A549 (cell line): ENCODE data around the gene SPATA17. TPM values are rescaled to one million over a fixed set of nuclear protein-coding genes. Genes with fewer than 3 reads are reported as not detected.

Experiments
- ATAC-seq, 2 experiments: fragments of 200-7000 bp in 1 of 2; fragments of >200 bp in 1 of 2; cut with Nextera tagmentation in 1 of 2; cut with Tn5 transposase in 1 of 2; 3 replicates each; pipeline versions ENCODE4 v1.8.0 to v1.9.1; 2018 to 2020; ENCODE audit warnings: mild to moderate bottlenecking in 1 of 2, moderate library complexity in 1 of 2
- CTCF ChIA-PET: fragments of 300-600 bp; sonication (Branson Sonifier 250); formaldehyde crosslinking; extraction: SDS; loops from one replicate; lab custom pipeline; 2021; ENCODE audit warnings: antibody characterized with exemption, inconsistent platforms; lab: Yijun Ruan, JAX
- POLR2A ChIA-PET: fragments of 350-600 bp; formaldehyde crosslinking; extraction: SDS; loops from one replicate; lab custom pipeline; 2021; ENCODE audit warnings: antibody characterized with exemption, inconsistent platforms; lab: Yijun Ruan, JAX
- DNase-seq, 2 experiments: peaks; one replicate each; pipeline versions ENCODE4 v3.0.0 to v3.0.0-alpha.2; 2011 to 2016; ENCODE audit warnings: low read depth in 1 of 2, low spot score in 1 of 2
- FAIRE-seq: peaks from 2 replicates; lab custom pipeline; 2011; peaks lifted over from hg19 to GRCh38; lab: Jason Lieb, UNC
- H3K27ac ChIP-seq, 2 experiments: fragments of >200 bp; sonication (Bioruptor Twin); formaldehyde crosslinking; 3 replicates each; pipeline ENCODE4 v1.5.1; 2016 to 2017
- H3K4me1 ChIP-seq: fragments of >200 bp; sonication (Bioruptor Twin); formaldehyde crosslinking; 3 replicates; pipeline ENCODE4 v1.6.1; 2016
- H3K4me2 ChIP-seq: fragments of >200 bp; sonication (Bioruptor Twin); formaldehyde crosslinking; 3 replicates; pipeline ENCODE4 v1.6.1; 2016
- H3K4me3 ChIP-seq: fragments of >200 bp; sonication (Bioruptor Twin); formaldehyde crosslinking; 3 replicates; pipeline ENCODE4 v1.5.1; 2016
- H3K9me3 ChIP-seq: fragments of >200 bp; sonication (Bioruptor Twin); formaldehyde crosslinking; 3 replicates; pipeline ENCODE4 v1.6.1; 2016
- BHLHE40 ChIP-seq: IDR thresholded peaks from 2 replicates; pipeline ENCODE4 v1.6.1; 2012; ENCODE audit warnings: low read depth, low read length, inconsistent platforms
- CHD2 ChIP-seq: fragments of 150-350 bp; IDR thresholded peaks from 2 replicates; pipeline ENCODE4 v1.6.1; 2014; ENCODE audit warnings: low read length; ENCODE audit not compliant: partially characterized antibody
- E2F6 ChIP-seq: IDR thresholded peaks from 2 replicates; pipeline ENCODE4 v1.6.1; 2012; ENCODE audit warnings: low read depth, borderline replicate concordance
- EHF ChIP-seq: fragments of 250-450 bp; sonication (Bioruptor Pico); IDR thresholded peaks from 2 replicates; pipeline ENCODE4 v1.5.0; 2020; ENCODE audit warnings: mild to moderate bottlenecking
- ESRRA ChIP-seq: fragments of 150-350 bp; IDR thresholded peaks from 2 replicates; pipeline ENCODE4 v1.6.1; 2014; ENCODE audit warnings: mild to moderate bottlenecking, low read length, borderline replicate concordance
- FOSL2 ChIP-seq, 2 experiments: fragments of 450-650 bp in 1 of 2; fragments of >200 bp in 1 of 2; sonication (Bioruptor Twin) in 1 of 2; formaldehyde crosslinking; IDR thresholded peaks; 2 replicates each; pipeline versions ENCODE4 v1.5.0 to v1.6.1; 2016 to 2020; ENCODE audit warnings: mild to moderate bottlenecking in 1 of 2, moderate library complexity in 1 of 2
- KDM1A ChIP-seq: fragments of 200-600 bp; sonication (generic); IDR thresholded peaks from 2 replicates; pipeline ENCODE4 v1.6.1; 2016; ENCODE audit warnings: low read depth, mild to moderate bottlenecking
- NFE2L2 ChIP-seq: fragments of 150-350 bp; conservative IDR thresholded peaks from 2 replicates; pipeline ENCODE4 v1.6.1; 2014; ENCODE audit warnings: low read length
- POLR2AphosphoS2 ChIP-seq: conservative IDR thresholded peaks from 2 replicates; pipeline ENCODE4 v1.6.1; 2012; ENCODE audit warnings: low read length, improper control_type of control experiment, inconsistent platforms
- RAD21 ChIP-seq, 2 experiments: fragments of >200 bp in 1 of 2; sonication (Bioruptor Twin) in 1 of 2; formaldehyde crosslinking in 1 of 2; IDR thresholded peaks in 1 of 2; conservative IDR thresholded peaks in 1 of 2; 2 replicates in 1 of 2; 3 replicates in 1 of 2; pipeline ENCODE4 v1.6.1; 2012 to 2018; ENCODE audit warnings: inconsistent platforms in 1 of 2
- RCOR1 ChIP-seq: fragments of 150-350 bp; IDR thresholded peaks from 2 replicates; pipeline ENCODE4 v1.6.1; 2014; ENCODE audit warnings: antibody characterized with exemption, low read length, low read depth
- REST ChIP-seq: fragments of 200-600 bp; sonication (generic); IDR thresholded peaks from 2 replicates; pipeline ENCODE4 v1.6.1; 2016; ENCODE audit warnings: antibody characterized with exemption, mild to moderate bottlenecking, moderate library complexity
- RFX5 ChIP-seq: fragments of 450-650 bp; IDR thresholded peaks from 2 replicates; pipeline ENCODE4 v1.7.1; 2014; ENCODE audit warnings: antibody characterized with exemption, mild to moderate bottlenecking, moderate library complexity
- RNF2 ChIP-seq: fragments of 200-600 bp; sonication (generic); IDR thresholded peaks from 2 replicates; pipeline ENCODE4 v1.6.1; 2016; ENCODE audit warnings: low read depth, mild to moderate bottlenecking, antibody characterized with exemption, moderate library complexity, borderline replicate concordance
- SMC3 ChIP-seq: fragments of >200 bp; sonication (Bioruptor Twin); formaldehyde crosslinking; IDR thresholded peaks from 3 replicates; pipeline ENCODE4 v1.6.1; 2018; ENCODE audit warnings: inconsistent platforms
- SREBF2 ChIP-seq: fragments of 450-650 bp; IDR thresholded peaks from 2 replicates; pipeline ENCODE4 v1.6.1; 2014; ENCODE audit warnings: mild to moderate bottlenecking, moderate library complexity
- WGBS: methylation state at CpG from one replicate; pipeline ENCODE4 v1.1.6; 2017; ENCODE audit errors: missing lambda C conversion rate; 5-methylcytosine and 5-hydroxymethylcytosine counted together
- polyA plus RNA-seq, 4 experiments: library from polyadenylated mRNA; depleted of rRNA in 3 of 4; stranded (reverse); fragments of >200 nt; fragmentation: RNase III in 1 of 4; extraction: RNeasy Plus Mini Kit Qiagen cat#74134 plus additional on column Dnase treatment in 1 of 4; gene quantifications; 2 replicates in 3 of 4; 3 replicates in 1 of 4; pipeline ENCODE4 v1.2.3, GENCODE V29; 2011 to 2017
- small RNA-seq, 6 experiments: library from RNA; depleted of rRNA; stranded (forward); fragments of <200 nt; gene quantifications; one replicate each; pipeline ENCODE3, GENCODE V24; 2012
- TF ChIP-seq, protein P1 (sequence below): fragments of 250-450 bp; sonication (Bioruptor Pico); IDR thresholded peaks from 2 replicates; pipeline ENCODE4 v1.5.0; 2021; ENCODE audit warnings: mild to moderate bottlenecking, moderate library complexity, borderline replicate concordance

SPATA17 gene
- polyA plus RNA-seq, 2 of the 4 experiments (the other 2 are of a cell fraction), result 3.3 to 5.0 TPM

DNA sequence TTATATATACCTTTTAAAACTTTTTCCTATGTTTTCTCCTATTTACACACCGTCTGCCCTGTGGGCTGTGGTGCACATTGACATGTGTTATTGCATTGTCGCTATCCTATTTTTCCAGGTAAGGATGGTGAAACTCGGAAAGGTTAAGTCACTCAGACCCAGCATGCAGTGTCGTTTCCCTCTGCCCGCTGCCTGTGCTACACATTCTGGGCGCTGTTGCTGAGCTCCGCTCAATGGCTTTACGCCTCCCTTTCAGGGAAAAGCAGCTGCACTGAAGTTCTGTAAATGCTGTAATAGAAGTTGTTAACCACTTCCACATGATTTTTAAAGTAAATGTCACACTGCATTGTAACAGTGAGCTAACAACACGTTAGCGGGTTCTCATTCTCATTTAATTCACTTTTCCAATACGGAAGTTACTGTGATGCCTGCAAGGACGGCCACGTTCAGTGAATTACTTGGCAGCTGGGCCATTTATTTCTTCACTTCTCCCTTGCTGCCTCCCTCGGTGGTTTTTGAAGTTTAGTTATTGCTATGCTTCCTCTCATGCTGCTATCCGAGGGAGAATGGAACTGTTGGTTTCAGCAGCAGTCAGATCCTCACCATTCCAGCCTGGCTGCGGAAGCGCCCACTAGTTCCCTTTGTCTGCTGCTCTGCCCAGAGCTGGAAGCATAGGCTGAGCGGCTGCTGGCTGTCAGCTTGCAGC, 288.7 kb downstream of the SPATA17 start:
- ATAC-seq, result no peak
- TF ChIP-seq RFX5 (no peak), NFE2L2 (no peak), CHD2 (no peak), RCOR1 (no peak), FOSL2 (IDR thresholded peaks at IDR 0.05) (no peak), FOSL2 (CRISPR knock-in tag; IDR thresholded peaks at IDR 0.05) (no peak), E2F6 (no peak), SREBF2 (no peak), RAD21 (conservative IDR thresholded peaks at IDR 0.05 in 1 of 2, IDR thresholded peaks at IDR 0.05 in 1 of 2) (no peak), ESRRA (no peak), REST (no peak), POLR2AphosphoS2 (no peak), KDM1A (no peak), EHF (no peak), BHLHE40 (no peak), SMC3 (no peak), RNF2 (no peak)
- TF ChIP-seq, protein P1, sequence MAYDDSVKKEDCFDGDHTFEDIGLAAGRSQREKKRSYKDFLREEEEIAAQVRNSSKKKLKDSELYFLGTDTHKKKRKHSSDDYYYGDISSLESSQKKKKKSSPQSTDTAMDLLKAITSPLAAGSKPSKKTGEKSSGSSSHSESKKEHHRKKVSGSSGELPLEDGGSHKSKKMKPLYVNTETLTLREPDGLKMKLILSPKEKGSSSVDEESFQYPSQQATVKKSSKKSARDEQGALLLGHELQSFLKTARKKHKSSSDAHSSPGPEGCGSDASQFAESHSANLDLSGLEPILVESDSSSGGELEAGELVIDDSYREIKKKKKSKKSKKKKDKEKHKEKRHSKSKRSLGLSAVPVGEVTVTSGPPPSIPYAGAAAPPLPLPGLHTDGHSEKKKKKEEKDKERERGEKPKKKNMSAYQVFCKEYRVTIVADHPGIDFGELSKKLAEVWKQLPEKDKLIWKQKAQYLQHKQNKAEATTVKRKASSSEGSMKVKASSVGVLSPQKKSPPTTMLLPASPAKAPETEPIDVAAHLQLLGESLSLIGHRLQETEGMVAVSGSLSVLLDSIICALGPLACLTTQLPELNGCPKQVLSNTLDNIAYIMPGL, result no peak
- Histone ChIP-seq H3K27ac (no peak overlapping the region), H3K9me3 (no peaks in the 10 kb centered on the region), H3K4me3 (no peak overlapping the region), H3K4me1 (no peaks in the 10 kb centered on the region), H3K4me2 (no peak overlapping the region)
- FAIRE-seq, result no peak
- 43% methylated on average over 18 of the region's 18 CpGs for WGBS
- no peak for DNase-seq
- POLR2A ChIA-PET, result no interaction called here
- CTCF ChIA-PET, result no interaction called here

Small RNA genes lying within 50 kb of the gene (small RNA-seq; reads per million reads assigned to genes)
- 0 reads per million in 6 experiments for gene UBBP2

Other genes with a start within 250 kb of the SPATA17 start
- gene GPATCH2, start 254 bp upstream of the SPATA17 start, polyA plus RNA-seq (2011; rRNA removed), result 13.1 and 18.6 TPM in 2 replicates
- gene GPATCH2, start 254 bp upstream of the SPATA17 start, polyA plus RNA-seq (2017; fragmentation: RNase III; extraction: RNeasy Plus Mini Kit Qiagen cat#74134 plus additional on column Dnase treatment), result 8.9 to 10.8 TPM (median 10.7 TPM) in 3 replicates